Smooth muscle cell (in vitro differentiated cells): Measurements from ENCODE around the gene PTGER4. TPM values are rescaled to one million over a fixed set of nuclear protein-coding genes. Genes with fewer than 3 reads are reported as not detected.

ENCODE experiments used
- DNase-seq: peaks from one replicate; lab custom pipeline; 2025; ENCODE audit not compliant: unreplicated experiment; lab: John Stamatoyannopoulos, UW
- H2AFZ ChIP-seq: fragments of 200-600 bp; sonication (generic); 2 replicates; pipeline ENCODE4 v1.6.0; 2016; ENCODE audit warnings: antibody characterized with exemption, low read depth, mild to moderate bottlenecking
- H3F3A ChIP-seq: fragments of 200-600 bp; sonication (generic); 2 replicates; pipeline ENCODE4 v1.6.0; 2017; ENCODE audit warnings: antibody characterized with exemption, low read depth
- H3K27ac ChIP-seq: fragments of 200-600 bp; sonication (generic); 2 replicates; pipeline ENCODE4 v1.5.1; 2016; ENCODE audit warnings: low read depth, mild to moderate bottlenecking
- H3K27me3 ChIP-seq: fragments of 200-600 bp; sonication (generic); 2 replicates; pipeline ENCODE4 v1.6.1; 2016; ENCODE audit warnings: low read depth, mild to moderate bottlenecking
- H3K36me3 ChIP-seq: fragments of 200-600 bp; sonication (generic); 2 replicates; pipeline ENCODE4 v1.5.1; 2016; ENCODE audit warnings: low read depth
- H3K4me1 ChIP-seq: fragments of 200-600 bp; sonication (generic); 2 replicates; pipeline ENCODE4 v1.5.1; 2016; ENCODE audit warnings: low read depth
- H3K4me2 ChIP-seq: fragments of 200-600 bp; sonication (generic); 2 replicates; pipeline ENCODE4 v1.6.0; 2016; ENCODE audit warnings: mild to moderate bottlenecking
- H3K4me3 ChIP-seq: fragments of 200-600 bp; sonication (generic); 2 replicates; pipeline ENCODE4 v1.5.1; 2016; ENCODE audit warnings: mild to moderate bottlenecking
- H3K79me2 ChIP-seq: fragments of 200-600 bp; sonication (generic); 2 replicates; pipeline ENCODE4 v1.6.0; 2016; ENCODE audit warnings: low read depth, mild to moderate bottlenecking
- H3K9ac ChIP-seq: fragments of 200-600 bp; sonication (generic); 2 replicates; pipeline ENCODE4 v1.6.0; 2016; ENCODE audit warnings: low read depth
- H3K9me3 ChIP-seq: fragments of 200-600 bp; sonication (generic); replicated peaks from 2 replicates; pipeline ENCODE4 v1.5.1; 2016; ENCODE audit warnings: low read depth
- H4K20me1 ChIP-seq: fragments of 200-600 bp; sonication (generic); 2 replicates; pipeline ENCODE4 v1.6.0; 2016; ENCODE audit warnings: low read depth
- WGBS: methylation state at CpG from one replicate; pipeline ENCODE4 v1.1.7; 2016; ENCODE audit warnings: low lambda C conversion rate; 5-methylcytosine and 5-hydroxymethylcytosine counted together
- polyA plus RNA-seq: library from polyadenylated mRNA; unstranded; fragments of >200 nt; fragmentation: Nextera tagmentation; extraction: Ambion mirVana; gene quantifications from 2 replicates; pipeline ENCODE4 v1.2.1, GENCODE V29; 2016
- total RNA-seq: library from RNA; depleted of rRNA; stranded (reverse); fragments of >200 nt; gene quantifications from 2 replicates; pipeline ENCODE4 v1.2.3, GENCODE V29; 2014
- TF ChIP-seq, protein P1 (sequence below): fragments of 200-600 bp; sonication (generic); IDR thresholded peaks from 2 replicates; pipeline ENCODE4 v1.5.1; 2017; ENCODE audit warnings: borderline replicate concordance, mild to moderate bottlenecking, antibody characterized with exemption; ENCODE audit not compliant: insufficient read depth, poor library complexity, severe bottlenecking

Gene PTGER4
- total and polyA plus RNA-seq, 2 experiments from 2014 or later: 0.27 to 0.31 TPM

DNA sequence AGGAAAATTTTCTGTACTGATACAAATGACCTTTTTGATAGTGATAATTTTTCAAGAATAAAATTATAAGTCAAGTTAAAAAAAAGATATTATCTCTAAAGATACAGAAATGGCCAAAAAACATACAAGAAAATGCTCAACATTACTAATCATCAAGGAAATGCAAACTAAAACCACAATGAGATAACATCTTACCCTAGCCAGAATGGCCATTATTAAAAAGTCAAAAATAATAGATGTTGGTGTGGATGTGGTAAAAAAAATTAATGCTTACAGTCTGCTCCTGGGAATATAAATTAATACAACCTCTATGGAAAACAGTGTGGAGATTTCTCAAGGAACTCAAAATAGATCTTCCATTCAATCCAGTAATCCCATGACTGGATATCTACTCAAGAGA lies 22.9 kb upstream of the PTGER4 start:
- Histone ChIP-seq H3K36me3 (no peaks in the 10 kb centered on the region), H4K20me1 (no peaks in the 10 kb centered on the region), H3F3A (no peaks in the 10 kb centered on the region), H3K9me3 (no peaks in the 10 kb centered on the region), H3K27ac (no peak overlapping the region), H3K4me2 (no peak overlapping the region), H3K4me1 (no peaks in the 10 kb centered on the region), H3K9ac (no peak overlapping the region), H3K79me2 (no peaks in the 10 kb centered on the region), H2AFZ (no peak overlapping the region), H3K4me3 (no peak overlapping the region), H3K27me3 (peaks cover 21% of the 10 kb centered on the region)
- DNase-seq: no peak
- TF ChIP-seq, protein P1, sequence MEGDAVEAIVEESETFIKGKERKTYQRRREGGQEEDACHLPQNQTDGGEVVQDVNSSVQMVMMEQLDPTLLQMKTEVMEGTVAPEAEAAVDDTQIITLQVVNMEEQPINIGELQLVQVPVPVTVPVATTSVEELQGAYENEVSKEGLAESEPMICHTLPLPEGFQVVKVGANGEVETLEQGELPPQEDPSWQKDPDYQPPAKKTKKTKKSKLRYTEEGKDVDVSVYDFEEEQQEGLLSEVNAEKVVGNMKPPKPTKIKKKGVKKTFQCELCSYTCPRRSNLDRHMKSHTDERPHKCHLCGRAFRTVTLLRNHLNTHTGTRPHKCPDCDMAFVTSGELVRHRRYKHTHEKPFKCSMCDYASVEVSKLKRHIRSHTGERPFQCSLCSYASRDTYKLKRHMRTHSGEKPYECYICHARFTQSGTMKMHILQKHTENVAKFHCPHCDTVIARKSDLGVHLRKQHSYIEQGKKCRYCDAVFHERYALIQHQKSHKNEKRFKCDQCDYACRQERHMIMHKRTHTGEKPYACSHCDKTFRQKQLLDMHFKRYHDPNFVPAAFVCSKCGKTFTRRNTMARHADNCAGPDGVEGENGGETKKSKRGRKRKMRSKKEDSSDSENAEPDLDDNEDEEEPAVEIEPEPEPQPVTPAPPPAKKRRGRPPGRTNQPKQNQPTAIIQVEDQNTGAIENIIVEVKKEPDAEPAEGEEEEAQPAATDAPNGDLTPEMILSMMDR: no peak

DNA sequence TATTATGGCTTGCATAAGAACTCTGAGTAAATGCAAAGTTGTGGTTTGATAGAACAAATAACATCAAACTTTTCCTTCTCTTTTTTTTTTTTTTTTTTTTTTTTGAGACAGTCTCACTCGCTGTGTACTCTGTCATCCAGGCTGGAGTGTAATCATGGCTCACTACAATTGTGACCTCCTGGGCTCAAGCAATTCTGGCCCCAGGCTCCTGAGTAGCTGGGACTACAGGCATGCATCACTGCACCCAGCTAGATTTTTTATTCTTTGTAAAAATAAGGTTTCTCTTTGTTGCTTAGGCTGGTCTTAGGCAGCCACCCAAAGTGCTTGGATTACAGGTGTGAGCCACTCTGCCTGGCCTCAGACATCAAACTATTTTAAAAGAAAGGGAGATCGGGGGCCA lies 19.0 kb upstream of the PTGER4 start:
- Histone ChIP-seq H3K9me3 (no peaks in the 10 kb centered on the region), H3K36me3 (no peaks in the 10 kb centered on the region), H3K4me2 (no peak overlapping the region), H3K27ac (no peak overlapping the region), H3F3A (no peaks in the 10 kb centered on the region), H3K4me3 (no peak overlapping the region), H4K20me1 (no peaks in the 10 kb centered on the region), H3K27me3 (peaks cover 22% of the 10 kb centered on the region), H3K4me1 (no peaks in the 10 kb centered on the region), H3K9ac (no peak overlapping the region), H3K79me2 (no peaks in the 10 kb centered on the region), H2AFZ (no peak overlapping the region)
- WGBS: 75% methylated on average over 2 of the region's 2 CpGs
- no peak for DNase-seq
- TF ChIP-seq, protein P1: no peak

DNA sequence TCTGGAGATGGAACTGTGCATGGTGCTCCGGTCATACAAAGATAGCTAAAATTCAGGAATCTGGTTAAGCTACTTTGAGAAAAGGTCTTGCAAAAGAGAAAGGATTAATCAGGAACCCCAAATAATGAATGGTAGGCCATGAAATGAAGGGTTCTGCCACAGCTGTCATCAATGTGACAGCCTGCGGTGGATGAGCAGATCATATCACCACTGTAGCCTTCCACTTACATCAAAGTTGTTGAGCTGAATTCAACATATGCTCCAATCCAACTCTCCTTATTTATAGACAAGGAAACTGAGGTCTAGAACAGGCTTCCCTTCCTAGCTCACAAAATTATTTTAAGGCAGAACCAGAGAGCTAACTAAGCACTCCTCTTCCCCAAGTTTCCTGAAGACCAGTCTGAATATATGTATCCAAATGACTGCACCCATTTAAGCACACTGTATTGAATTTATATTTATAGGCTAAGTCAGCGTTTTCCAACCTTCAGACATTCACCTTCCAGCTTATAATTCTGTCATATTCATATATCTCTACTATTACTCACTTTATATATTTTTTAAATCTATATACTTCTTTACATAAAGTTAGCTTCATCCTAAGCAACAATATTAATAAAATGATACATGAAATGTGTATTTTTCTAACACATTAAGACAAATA lies 13.9 kb upstream of the PTGER4 start:
- H3K4me2 ChIP-seq: no peak overlapping the region
- H3K4me1 ChIP-seq: no peaks in the 10 kb centered on the region
- H3K27me3 ChIP-seq: peaks cover 58% of the 10 kb centered on the region
- H3K9me3 ChIP-seq: no peaks in the 10 kb centered on the region
- 89% methylated on average over 3 of the region's 3 CpGs for WGBS
- no peak for DNase-seq
- no peaks in the 10 kb centered on the region for H3K79me2 ChIP-seq
- no peak overlapping the region for H3K27ac ChIP-seq
- H3K36me3 ChIP-seq: no peaks in the 10 kb centered on the region
- H3K4me3 ChIP-seq: no peak overlapping the region
- H3F3A ChIP-seq: no peaks in the 10 kb centered on the region
- H2AFZ ChIP-seq: no peak overlapping the region
- no peaks in the 10 kb centered on the region for H4K20me1 ChIP-seq
- TF ChIP-seq, protein P1: no peak
- H3K9ac ChIP-seq: no peak overlapping the region

GRCh38 chr5:40666657-40667056 lies 13.1 kb upstream of the PTGER4 start:
- Histone ChIP-seq H3K4me3 (no peak overlapping the region), H3K36me3 (no peaks in the 10 kb centered on the region), H3F3A (no peaks in the 10 kb centered on the region), H3K27me3 (peaks cover 59% of the 10 kb centered on the region), H4K20me1 (no peaks in the 10 kb centered on the region), H2AFZ (no peak overlapping the region), H3K4me1 (no peaks in the 10 kb centered on the region), H3K27ac (no peak overlapping the region), H3K4me2 (no peak overlapping the region), H3K79me2 (no peaks in the 10 kb centered on the region), H3K9me3 (no peaks in the 10 kb centered on the region), H3K9ac (no peak overlapping the region)
- TF ChIP-seq, protein P1: no peak
- no peak for DNase-seq
- WGBS: 76% methylated on average over 1 of the region's 1 CpG
